Mesothelial cell of epicardium (in vitro differentiated cells): ENCODE measurements around the gene NENF. TPM values are rescaled to one million over a fixed set of nuclear protein-coding genes. Genes with fewer than 3 reads are reported as not detected.
"Not testable (repeated sequence)": the region's sequence is repeated elsewhere in the genome, so short reads cannot be mapped to it uniquely, and the experiment has no call there.

Experiments used
- DNase-seq, 2 experiments: peaks; one replicate each; pipeline ENCODE4 v3.0.0; 2021; ENCODE audit warnings: low spot score in 2 of 2; ENCODE audit not compliant: unreplicated experiment in 2 of 2
- H3K27ac Mint-ChIP-seq: 2 replicates; pipeline ENCODE4 v1.8.0; 2021; ENCODE audit warnings: mixed read lengths
- H3K27me3 Mint-ChIP-seq: 2 replicates; pipeline ENCODE4 v1.8.0; 2021; ENCODE audit warnings: low read depth, mixed read lengths
- H3K36me3 Mint-ChIP-seq: 2 replicates; pipeline ENCODE4 v1.8.0; 2021; ENCODE audit warnings: mixed read lengths
- H3K4me1 Mint-ChIP-seq: 2 replicates; pipeline ENCODE4 v1.8.0; 2021; ENCODE audit warnings: mixed read lengths
- H3K4me3 Mint-ChIP-seq: 2 replicates; pipeline ENCODE4 v1.8.0; 2021; ENCODE audit warnings: mild to moderate bottlenecking, moderate library complexity, mixed read lengths
- H3K9me3 Mint-ChIP-seq: 2 replicates; pipeline ENCODE4 v1.8.0; 2021; ENCODE audit warnings: mixed read lengths
- total RNA-seq: library from RNA; stranded (reverse); gene quantifications from 3 replicates; pipeline ENCODE4 v1.2.1, GENCODE V29; 2021
- TF ChIP-seq, protein P1 (sequence below): fragments of 200-600 bp; sonication (generic); IDR thresholded peaks from one replicate; pipeline ENCODE4 v1.5.0; 2021; ENCODE audit warnings: antibody characterized with exemption; ENCODE audit not compliant: unreplicated experiment

NENF gene
- 35.8 to 39.3 TPM (median 36.2 TPM) in 3 replicates for total RNA-seq

DNA sequence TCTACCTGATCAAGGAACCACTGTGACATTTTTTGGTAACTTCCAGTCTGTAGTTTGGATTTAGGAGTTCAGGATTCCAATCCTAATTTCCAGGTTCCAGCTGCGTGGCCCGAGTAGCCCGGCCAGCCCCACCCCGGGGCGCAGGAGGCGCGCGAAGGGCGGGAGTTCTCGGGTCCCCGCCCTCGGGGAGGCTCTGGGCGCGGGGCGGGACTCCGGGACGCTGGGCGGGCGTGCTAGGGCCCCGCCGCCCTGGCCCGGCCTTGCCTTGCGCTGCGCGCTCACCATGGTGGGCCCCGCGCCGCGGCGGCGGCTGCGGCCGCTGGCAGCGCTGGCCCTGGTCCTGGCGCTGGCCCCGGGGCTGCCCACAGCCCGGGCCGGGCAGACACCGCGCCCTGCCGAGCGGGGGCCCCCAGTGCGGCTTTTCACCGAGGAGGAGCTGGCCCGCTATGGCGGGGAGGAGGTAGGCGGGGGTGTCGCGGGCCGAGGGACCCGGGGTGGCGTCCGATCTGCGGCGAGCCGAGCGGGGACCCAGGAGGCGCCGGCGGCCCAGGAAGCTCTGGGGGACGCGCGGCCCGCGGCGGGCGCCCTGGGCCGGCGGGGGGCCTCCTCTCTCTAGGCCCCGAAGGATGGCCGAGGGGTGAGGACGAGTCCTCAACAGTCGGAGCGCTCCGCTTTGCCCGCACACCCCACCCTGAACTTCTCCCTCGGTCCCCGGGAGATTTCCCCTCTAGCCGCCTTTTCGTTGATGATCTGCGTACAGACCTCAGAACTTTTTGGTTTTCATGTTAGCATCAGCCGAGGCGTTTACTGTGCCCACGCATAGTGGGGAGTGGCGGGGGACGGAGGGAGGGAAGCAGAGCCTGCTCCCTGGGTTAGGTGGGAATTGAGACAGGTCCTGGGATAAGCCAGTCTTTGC is at the start of gene NENF:
Gene NENF (plus strand): TSS at position 260 of the 916 bp plus-strand sequence. CDS start 24 bp downstream, at position 284.
- peak within 1 kb of the TSS; percentile 22 for H3K27ac Mint-ChIP-seq
- H3K4me3 Mint-ChIP-seq = peak within 1 kb of the TSS; percentile 74
- TF ChIP-seq, protein P1, sequence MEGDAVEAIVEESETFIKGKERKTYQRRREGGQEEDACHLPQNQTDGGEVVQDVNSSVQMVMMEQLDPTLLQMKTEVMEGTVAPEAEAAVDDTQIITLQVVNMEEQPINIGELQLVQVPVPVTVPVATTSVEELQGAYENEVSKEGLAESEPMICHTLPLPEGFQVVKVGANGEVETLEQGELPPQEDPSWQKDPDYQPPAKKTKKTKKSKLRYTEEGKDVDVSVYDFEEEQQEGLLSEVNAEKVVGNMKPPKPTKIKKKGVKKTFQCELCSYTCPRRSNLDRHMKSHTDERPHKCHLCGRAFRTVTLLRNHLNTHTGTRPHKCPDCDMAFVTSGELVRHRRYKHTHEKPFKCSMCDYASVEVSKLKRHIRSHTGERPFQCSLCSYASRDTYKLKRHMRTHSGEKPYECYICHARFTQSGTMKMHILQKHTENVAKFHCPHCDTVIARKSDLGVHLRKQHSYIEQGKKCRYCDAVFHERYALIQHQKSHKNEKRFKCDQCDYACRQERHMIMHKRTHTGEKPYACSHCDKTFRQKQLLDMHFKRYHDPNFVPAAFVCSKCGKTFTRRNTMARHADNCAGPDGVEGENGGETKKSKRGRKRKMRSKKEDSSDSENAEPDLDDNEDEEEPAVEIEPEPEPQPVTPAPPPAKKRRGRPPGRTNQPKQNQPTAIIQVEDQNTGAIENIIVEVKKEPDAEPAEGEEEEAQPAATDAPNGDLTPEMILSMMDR = no peak
- H3K27me3 Mint-ChIP-seq = no peaks in the 10 kb centered on the region
- no peaks in the 10 kb centered on the region for H3K9me3 Mint-ChIP-seq
- peak; percentile 54 to 79 for DNase-seq
- H3K4me1 Mint-ChIP-seq = peaks cover 20% of the 10 kb centered on the region
- peaks cover 3% of the 10 kb centered on the region for H3K36me3 Mint-ChIP-seq

- H3K4me3 Mint-ChIP-seq = no peak overlapping the region
- H3K4me1 Mint-ChIP-seq = no peaks in the 10 kb centered on the region
- no peaks in the 10 kb centered on the region for H3K27me3 Mint-ChIP-seq
- H3K9me3 Mint-ChIP-seq = peaks cover 13% of the 10 kb centered on the region
- peaks cover 46% of the 10 kb centered on the region for H3K36me3 Mint-ChIP-seq
- DNase-seq = no peak
- TF ChIP-seq, protein P1 = no peak
- H3K27ac Mint-ChIP-seq = no peak overlapping the region
Observed at GRCh38 chr1:212386029-212386428, 46.7 kb upstream of the NENF start.

- Mint-ChIP-seq H3K27me3 (no peaks in the 10 kb centered on the region), H3K4me1 (no peaks in the 10 kb centered on the region), H3K36me3 (peaks cover 61% of the 10 kb centered on the region), H3K27ac (no peak overlapping the region), H3K4me3 (no peak overlapping the region), H3K9me3 (peaks cover 28% of the 10 kb centered on the region)
- no peak for DNase-seq
- TF ChIP-seq, protein P1 = no peak
Observed at GRCh38 chr1:212388985-212389716, 43.6 kb upstream of the NENF start.

GRCh38 chr1:212395678-212396437 is 36.9 kb upstream of the NENF start:
- Mint-ChIP-seq H3K9me3 (peaks cover 41% of the 10 kb centered on the region), H3K36me3 (peaks cover 66% of the 10 kb centered on the region)
- H3K4me1 Mint-ChIP-seq, H3K27ac Mint-ChIP-seq, DNase-seq, H3K27me3 Mint-ChIP-seq, H3K4me3 Mint-ChIP-seq: not testable (repeated sequence)

GRCh38 chr1:212396638-212397037 is 36.1 kb upstream of the NENF start:
- no peaks in the 10 kb centered on the region for H3K4me1 Mint-ChIP-seq
- TF ChIP-seq, protein P1 = no peak
- H3K27ac Mint-ChIP-seq = no peak overlapping the region
- no peak overlapping the region for H3K4me3 Mint-ChIP-seq
- DNase-seq = no peak
- H3K36me3 Mint-ChIP-seq = peaks cover 58% of the 10 kb centered on the region
- peaks cover 37% of the 10 kb centered on the region for H3K9me3 Mint-ChIP-seq
- H3K27me3 Mint-ChIP-seq = no peaks in the 10 kb centered on the region
